ENCODE results near the gene CCNL2. TPM values are rescaled to one million over a fixed set of nuclear protein-coding genes. Genes with fewer than 3 reads are reported as not detected.
"Not testable (repeated sequence)": the region's sequence is repeated elsewhere in the genome, so short reads cannot be mapped to it uniquely, and the experiment has no call there.

The CCNL2 gene
- total RNA-seq, 1 experiment from 2014 or later = 206 TPM

GRCh38 chr1:1430992-1431844, 32.1 kb upstream of the CCNL2 start:
- intact Hi-C loops (cut with micrococcal nuclease; ENCODE audit: unreplicated experiment) = no loop called here
- no peak for DNase-seq (ENCODE audit: low spot score)
- no peak for TF ChIP-seq EZH2 (IDR thresholded peaks at IDR 0.05; ENCODE audit: borderline replicate concordance, low read depth, low read length, poor library complexity, severe bottlenecking)
- Histone ChIP-seq H3K4me1 (ENCODE audit: insufficient read depth, low read length, poor library complexity, severe bottlenecking) (peaks cover 11% of the 10 kb centered on the region), H3K27me3 (replicated peaks; ENCODE audit: insufficient read depth, low read depth, low read length, poor library complexity) (no peaks in the 10 kb centered on the region), H3K4me3 (ENCODE audit: low read depth, low read length, poor library complexity, severe bottlenecking) (no peak overlapping the region), H3K9me3 (ENCODE audit: low read depth, low read length, poor library complexity, severe bottlenecking) (no peaks in the 10 kb centered on the region), H3K36me3 (ENCODE audit: insufficient read depth, low read length, poor library complexity, severe bottlenecking) (no peaks in the 10 kb centered on the region), H3K27ac (ENCODE audit: low read depth, low read length, poor library complexity, severe bottlenecking) (no peak overlapping the region)
- no TSS peak for BruUV-seq (replicated peaks)
- CTCF ChIA-PET = interaction anchor here (1.0 kb wide), 1 partner anchor 10 kb away, joined by 3 read pairs; no protein-coding TSS in a partner anchor
- POLR2A ChIA-PET (ENCODE audit: low non-redundant PET) = no interaction called here

- Histone ChIP-seq H3K9me3 (ENCODE audit: low read depth, low read length, poor library complexity, severe bottlenecking) (no peaks in the 10 kb centered on the region), H3K36me3 (ENCODE audit: insufficient read depth, low read length, poor library complexity, severe bottlenecking) (no peaks in the 10 kb centered on the region), H3K4me3 (ENCODE audit: low read depth, low read length, poor library complexity, severe bottlenecking) (no peak overlapping the region), H3K27me3 (replicated peaks; ENCODE audit: insufficient read depth, low read depth, low read length, poor library complexity) (no peaks in the 10 kb centered on the region), H3K4me1 (ENCODE audit: insufficient read depth, low read length, poor library complexity, severe bottlenecking) (peaks cover 9% of the 10 kb centered on the region), H3K27ac (ENCODE audit: low read depth, low read length, poor library complexity, severe bottlenecking) (no peak overlapping the region)
- intact Hi-C loops (cut with micrococcal nuclease; ENCODE audit: unreplicated experiment) = no loop called here
- TF ChIP-seq CTCF (conservative IDR thresholded peaks at IDR 0.05; ENCODE audit: low read depth, low read length) = no peak
- TF ChIP-seq EZH2 (IDR thresholded peaks at IDR 0.05; ENCODE audit: borderline replicate concordance, low read depth, low read length, poor library complexity, severe bottlenecking) = no peak
- BruUV-seq (replicated peaks) = no TSS peak
- ChIA-PET POLR2A (ENCODE audit: low non-redundant PET) (no interaction called here), CTCF (interaction anchor here (1.0 kb wide), 1 partner anchor 11 kb away, joined by 3 read pairs; no protein-coding TSS in a partner anchor)
- no peak for DNase-seq (ENCODE audit: low spot score)
Measured at GRCh38 chr1:1430114-1430982, 31.2 kb upstream of the CCNL2 start.

- ChIA-PET CTCF (no interaction called here), POLR2A (ENCODE audit: low non-redundant PET) (no interaction called here)
- Histone ChIP-seq H3K9me3 (ENCODE audit: low read depth, low read length, poor library complexity, severe bottlenecking) (no peaks in the 10 kb centered on the region), H3K4me3 (ENCODE audit: low read depth, low read length, poor library complexity, severe bottlenecking) (no peak overlapping the region), H3K27ac (ENCODE audit: low read depth, low read length, poor library complexity, severe bottlenecking) (no peak overlapping the region), H3K36me3 (ENCODE audit: insufficient read depth, low read length, poor library complexity, severe bottlenecking) (no peaks in the 10 kb centered on the region), H3K4me1 (ENCODE audit: insufficient read depth, low read length, poor library complexity, severe bottlenecking) (peaks cover 4% of the 10 kb centered on the region), H3K27me3 (replicated peaks; ENCODE audit: insufficient read depth, low read depth, low read length, poor library complexity) (no peaks in the 10 kb centered on the region)
- no peak for DNase-seq (ENCODE audit: low spot score)
- BruUV-seq (replicated peaks) = no TSS peak
- intact Hi-C loops (cut with micrococcal nuclease; ENCODE audit: unreplicated experiment) = no loop called here
- TF ChIP-seq EZH2 (IDR thresholded peaks at IDR 0.05; ENCODE audit: borderline replicate concordance, low read depth, low read length, poor library complexity, severe bottlenecking) = no peak
Measured at GRCh38 chr1:1429671-1430073, 30.5 kb upstream of the CCNL2 start.

GRCh38 chr1:1428967-1429366, 29.8 kb upstream of the CCNL2 start:
- H3K27ac ChIP-seq (ENCODE audit: low read depth, low read length, poor library complexity, severe bottlenecking); DNase-seq (ENCODE audit: low spot score); BruUV-seq (replicated peaks); H3K9me3 ChIP-seq (ENCODE audit: low read depth, low read length, poor library complexity, severe bottlenecking); H3K4me3 ChIP-seq (ENCODE audit: low read depth, low read length, poor library complexity, severe bottlenecking); H3K36me3 ChIP-seq (ENCODE audit: insufficient read depth, low read length, poor library complexity, severe bottlenecking); H3K4me1 ChIP-seq (ENCODE audit: insufficient read depth, low read length, poor library complexity, severe bottlenecking); CTCF ChIA-PET; intact Hi-C loops (cut with micrococcal nuclease; ENCODE audit: unreplicated experiment); H3K27me3 ChIP-seq (replicated peaks; ENCODE audit: insufficient read depth, low read depth, low read length, poor library complexity): not testable (repeated sequence)
- POLR2A ChIA-PET (ENCODE audit: low non-redundant PET) = interaction anchor here (0.7 kb wide), 1 partner anchor 18 kb away, joined by 5 read pairs; no protein-coding TSS in a partner anchor
